ENCODE measurements around the gene KIF5A.
"Not testable (repeated sequence)": the region's sequence is repeated elsewhere in the genome, so short reads cannot be mapped to it uniquely, and the experiment has no call there.

KIF5A gene

GRCh38 chr12:57554453-57554852 lies 4.6 kb downstream of the KIF5A start:
- ChIA-PET POLR2A (interaction anchor here (1.0 kb wide), 1 partner anchor 34 kb away, joined by 3 read pairs; the partner anchor contains the start of gene DDIT3), CTCF (interaction anchor here (0.8 to 1.2 kb wide), 2 partner anchors 27 to 183 kb away, joined by 3 read pairs; no protein-coding TSS in a partner anchor)
- no peak overlapping the region for H3K4me3 ChIP-seq (ENCODE audit: low read depth, low read length)
- no peak for DNase-seq (ENCODE audit: low read depth, low spot score)
- no peak for TF ChIP-seq CTCF (IDR thresholded peaks at IDR 0.05; ENCODE audit: insufficient read depth, low read length, missing control alignments)

GRCh38 chr12:57554897-57555296 lies 5.1 kb downstream of the KIF5A start:
- TF ChIP-seq CTCF (IDR thresholded peaks at IDR 0.05; ENCODE audit: insufficient read depth, low read length, missing control alignments), result no peak
- ChIA-PET POLR2A (interaction anchor here (1.0 kb wide), 1 partner anchor 35 kb away, joined by 3 read pairs; the partner anchor contains the start of gene DDIT3), CTCF (interaction anchor here (1.2 kb wide), 1 partner anchor 27 kb away, joined by 3 read pairs; no protein-coding TSS in a partner anchor)
- DNase-seq (ENCODE audit: low read depth, low spot score), result no peak
- no peak overlapping the region for H3K4me3 ChIP-seq (ENCODE audit: low read depth, low read length)

GRCh38 chr12:57558864-57559263 lies 9.0 kb downstream of the KIF5A start:
- ChIA-PET POLR2A (no interaction called here), CTCF (interaction anchor here (0.8 to 1.8 kb wide), 6 partner anchors 17 to 134 kb away, joined by 3 to 9 read pairs (median 3); no protein-coding TSS in a partner anchor)
- TF ChIP-seq CTCF (IDR thresholded peaks at IDR 0.05; ENCODE audit: insufficient read depth, low read length, missing control alignments), result no peak
- no peak overlapping the region for H3K4me3 ChIP-seq (ENCODE audit: low read depth, low read length)
- no peak for DNase-seq (ENCODE audit: low read depth, low spot score)

GRCh38 chr12:57560516-57560915 lies 10.7 kb downstream of the KIF5A start:
- ChIA-PET CTCF (interaction anchor here (16.4 kb wide), 1 partner anchor 23 kb away, joined by 214 read pairs; no protein-coding TSS in a partner anchor), POLR2A (no interaction called here)
- DNase-seq (ENCODE audit: low read depth, low spot score), result no peak
- TF ChIP-seq CTCF (IDR thresholded peaks at IDR 0.05; ENCODE audit: insufficient read depth, low read length, missing control alignments), result no peak
- H3K4me3 ChIP-seq (ENCODE audit: low read depth, low read length), result no peak overlapping the region

GRCh38 chr12:57561117-57561516 lies 11.3 kb downstream of the KIF5A start:
- CTCF ChIA-PET, result interaction anchor here (16.4 kb wide), 1 partner anchor 22 kb away, joined by 214 read pairs; no protein-coding TSS in a partner anchor
- POLR2A ChIA-PET; DNase-seq (ENCODE audit: low read depth, low spot score); H3K4me3 ChIP-seq (ENCODE audit: low read depth, low read length): not testable (repeated sequence)

GRCh38 chr12:57563358-57563757 lies 13.5 kb downstream of the KIF5A start:
- H3K4me3 ChIP-seq (ENCODE audit: low read depth, low read length), result no peak overlapping the region
- no peak for TF ChIP-seq CTCF (IDR thresholded peaks at IDR 0.05; ENCODE audit: insufficient read depth, low read length, missing control alignments)
- POLR2A ChIA-PET, result no interaction called here
- CTCF ChIA-PET, result interaction anchor here (1.0 to 16.4 kb wide), 4 partner anchors 10 to 69 kb away, joined by 3 to 214 read pairs (median 3); partner anchors contain the start of genes B4GALNT1 and DCTN2
- DNase-seq (ENCODE audit: low read depth, low spot score), result no peak

Data from AG04449 (cell line).